Neuron (in vitro differentiated cells): ENCODE data around the gene IGFL2.
"Not testable (repeated sequence)": the region's sequence is repeated elsewhere in the genome, so short reads cannot be mapped to it uniquely, and the experiment has no call there.

Experiments
- H2AFZ ChIP-seq: one replicate; pipeline ENCODE4 v1.6.1; 2013; ENCODE audit warnings: low read depth, mild to moderate bottlenecking, inconsistent platforms, low read length, moderate library complexity
- H3K27me3 ChIP-seq: one replicate; pipeline ENCODE4 v1.6.1; 2013; ENCODE audit warnings: low read length; ENCODE audit not compliant: insufficient read depth
- H3K36me3 ChIP-seq: one replicate; pipeline ENCODE4 v1.6.1; 2013; ENCODE audit warnings: low read length; ENCODE audit not compliant: insufficient read depth
- H3K4me1 ChIP-seq: one replicate; pipeline ENCODE4 v1.6.1; 2013; ENCODE audit warnings: low read length; ENCODE audit not compliant: insufficient read depth
- H3K4me3 ChIP-seq: 2 replicates; pipeline ENCODE4 v1.5.1; 2013; ENCODE audit warnings: mild to moderate bottlenecking, low read length, moderate library complexity
- H3K9me3 ChIP-seq: one replicate; pipeline ENCODE4 v1.6.1; 2013; ENCODE audit warnings: low read length

IGFL2 gene

GRCh38 chr19:46184775-46185710 lies 37.0 kb downstream of the IGFL2 start:
- not testable (repeated sequence) for H3K4me1 ChIP-seq, H3K27me3 ChIP-seq, H3K36me3 ChIP-seq, H3K4me3 ChIP-seq, H3K9me3 ChIP-seq, H2AFZ ChIP-seq

GRCh38 chr19:46186101-46186716 lies 38.2 kb downstream of the IGFL2 start:
- Histone ChIP-seq H3K9me3 (peaks cover 1% of the 10 kb centered on the region), H3K4me1 (peaks cover 4% of the 10 kb centered on the region), H3K27me3 (peaks cover under 1% of the 10 kb centered on the region), H2AFZ (no peak overlapping the region), H3K36me3 (no peaks in the 10 kb centered on the region), H3K4me3 (no peak overlapping the region)

DNA sequence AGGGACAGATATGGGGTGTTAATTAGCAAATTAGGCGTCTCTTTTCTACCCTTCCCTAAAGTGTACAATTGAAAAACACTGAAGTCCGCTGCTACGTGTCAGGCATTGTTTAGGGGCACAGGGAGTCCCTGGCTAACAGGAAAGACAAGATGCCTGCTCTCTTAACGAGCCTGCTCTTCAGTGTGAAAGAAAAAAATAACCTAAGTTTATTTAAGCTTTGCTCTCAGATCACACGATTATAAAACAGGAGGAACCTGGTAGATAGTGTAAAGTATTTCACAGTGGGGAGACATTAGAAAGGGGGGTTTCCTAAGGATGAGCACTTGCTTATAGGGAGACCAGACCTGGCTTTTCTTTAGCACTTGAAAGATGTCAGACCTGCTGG lies 38.7 kb downstream of the IGFL2 start:
- peaks cover 4% of the 10 kb centered on the region for H3K4me1 ChIP-seq
- H3K36me3 ChIP-seq, result no peaks in the 10 kb centered on the region
- no peak overlapping the region for H3K4me3 ChIP-seq
- H2AFZ ChIP-seq, result no peak overlapping the region
- peaks cover 4% of the 10 kb centered on the region for H3K27me3 ChIP-seq
- peaks cover 1% of the 10 kb centered on the region for H3K9me3 ChIP-seq

- Histone ChIP-seq H3K36me3 (no peaks in the 10 kb centered on the region), H3K4me1 (peaks cover 14% of the 10 kb centered on the region), H3K9me3 (no peaks in the 10 kb centered on the region), H3K4me3 (no peak overlapping the region), H2AFZ (no peak overlapping the region), H3K27me3 (peaks cover 4% of the 10 kb centered on the region)
These were observed 42.2 kb downstream of the IGFL2 start for GRCh38 chr19:46189971-46190888.

DNA sequence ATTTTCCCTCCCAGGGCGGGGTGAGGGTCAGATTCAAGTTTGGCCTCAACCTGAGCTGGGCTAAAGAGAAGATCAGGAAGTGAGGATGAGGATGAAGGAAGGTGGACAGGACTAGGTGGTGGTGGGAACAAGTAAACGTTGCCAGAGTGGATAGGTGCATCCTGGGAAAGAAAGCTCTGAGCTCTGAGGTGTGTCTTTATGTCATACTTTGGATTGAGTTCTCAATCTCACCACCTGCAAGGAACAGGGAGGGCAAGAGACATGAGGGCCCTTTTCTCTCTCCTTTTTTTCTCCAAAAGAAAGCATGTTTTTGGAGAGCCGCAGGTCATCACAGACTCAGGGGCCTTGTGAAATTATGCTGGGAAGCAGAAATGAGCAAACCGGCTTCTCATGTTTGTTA lies 43.3 kb downstream of the IGFL2 start:
- Histone ChIP-seq H2AFZ (no peak overlapping the region), H3K27me3 (peaks cover 8% of the 10 kb centered on the region), H3K36me3 (no peaks in the 10 kb centered on the region), H3K9me3 (no peaks in the 10 kb centered on the region), H3K4me3 (no peak overlapping the region), H3K4me1 (peaks cover 14% of the 10 kb centered on the region)

DNA sequence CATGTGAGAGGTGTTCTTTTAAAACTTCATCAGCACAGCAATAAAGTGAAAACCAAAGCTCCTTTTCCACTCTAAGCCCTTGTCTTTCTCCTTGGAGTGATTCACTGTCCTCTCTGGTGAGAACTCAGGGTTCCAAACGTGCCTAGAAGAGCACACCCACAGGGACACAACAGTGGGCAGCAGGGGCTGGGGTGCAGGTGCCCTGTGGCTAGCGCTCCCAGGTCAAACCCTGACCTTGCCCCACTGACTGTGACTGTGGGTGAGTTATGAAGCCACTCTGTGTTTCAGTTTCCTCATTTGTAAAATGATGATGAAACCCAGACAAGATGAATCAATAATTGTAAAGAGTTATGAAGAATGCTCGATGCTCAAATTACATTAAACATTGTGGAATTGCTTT lies 43.9 kb downstream of the IGFL2 start:
- Histone ChIP-seq H3K27me3 (peaks cover 12% of the 10 kb centered on the region), H3K36me3 (no peaks in the 10 kb centered on the region), H3K4me1 (peaks cover 10% of the 10 kb centered on the region), H2AFZ (no peak overlapping the region), H3K4me3 (no peak overlapping the region), H3K9me3 (no peaks in the 10 kb centered on the region)

DNA sequence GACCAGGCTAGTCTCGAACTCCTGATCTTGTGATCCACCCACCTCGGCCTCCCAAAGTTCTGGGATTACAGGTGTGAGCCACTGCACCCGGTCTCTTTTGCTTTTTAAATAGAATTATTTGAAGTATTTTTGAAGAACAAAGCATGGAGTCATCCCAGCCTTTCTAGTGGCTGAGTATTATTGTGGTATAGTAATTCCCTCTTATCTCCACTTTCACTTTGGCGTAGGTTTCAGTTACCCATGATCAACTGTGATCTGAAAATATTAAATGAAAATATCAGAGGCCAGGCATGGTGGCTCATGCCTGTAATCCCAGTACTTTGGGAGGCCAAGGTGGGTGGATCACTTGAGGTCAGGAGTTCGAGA lies 44.6 kb downstream of the IGFL2 start:
- not testable (repeated sequence) for H2AFZ ChIP-seq, H3K4me1 ChIP-seq, H3K36me3 ChIP-seq, H3K9me3 ChIP-seq, H3K4me3 ChIP-seq
- peaks cover 17% of the 10 kb centered on the region for H3K27me3 ChIP-seq

- H3K9me3 ChIP-seq, result no peaks in the 10 kb centered on the region
- H3K36me3 ChIP-seq, result no peaks in the 10 kb centered on the region
- no peak overlapping the region for H3K4me3 ChIP-seq
- no peak overlapping the region for H2AFZ ChIP-seq
- peaks cover 10% of the 10 kb centered on the region for H3K4me1 ChIP-seq
- H3K27me3 ChIP-seq, result peaks cover 17% of the 10 kb centered on the region
These were observed 45.1 kb downstream of the IGFL2 start for GRCh38 chr19:46192992-46193650.

- H2AFZ ChIP-seq, result no peak overlapping the region
- no peaks in the 10 kb centered on the region for H3K9me3 ChIP-seq
- no peaks in the 10 kb centered on the region for H3K36me3 ChIP-seq
- peaks cover 10% of the 10 kb centered on the region for H3K4me1 ChIP-seq
- H3K27me3 ChIP-seq, result peaks cover 17% of the 10 kb centered on the region
- H3K4me3 ChIP-seq, result no peak overlapping the region
These were observed 45.6 kb downstream of the IGFL2 start for GRCh38 chr19:46193678-46194077.

DNA sequence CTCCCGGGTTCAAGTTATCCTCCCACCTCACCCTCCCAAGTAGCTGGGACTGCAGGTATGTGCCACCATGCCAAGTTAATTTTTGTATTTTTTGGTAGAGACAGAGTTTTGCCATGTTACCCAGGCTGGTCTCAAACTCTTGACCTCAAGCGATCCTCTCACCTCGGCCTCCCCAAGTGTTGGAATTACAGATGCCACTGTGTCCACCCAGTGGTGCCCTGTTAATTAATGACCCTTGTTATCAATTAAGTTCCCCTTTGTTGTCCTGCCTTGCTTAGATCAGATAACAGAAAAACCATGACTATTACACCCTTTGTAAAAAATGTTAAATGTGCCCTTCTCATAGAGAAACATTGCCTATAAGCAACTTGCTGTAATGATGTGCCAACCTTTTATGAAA lies 47.1 kb downstream of the IGFL2 start:
- Histone ChIP-seq H3K4me3 (no peak overlapping the region), H3K9me3 (no peaks in the 10 kb centered on the region), H3K36me3 (no peaks in the 10 kb centered on the region), H3K27me3 (peaks cover 21% of the 10 kb centered on the region), H3K4me1 (peaks cover 10% of the 10 kb centered on the region), H2AFZ (no peak overlapping the region)

DNA sequence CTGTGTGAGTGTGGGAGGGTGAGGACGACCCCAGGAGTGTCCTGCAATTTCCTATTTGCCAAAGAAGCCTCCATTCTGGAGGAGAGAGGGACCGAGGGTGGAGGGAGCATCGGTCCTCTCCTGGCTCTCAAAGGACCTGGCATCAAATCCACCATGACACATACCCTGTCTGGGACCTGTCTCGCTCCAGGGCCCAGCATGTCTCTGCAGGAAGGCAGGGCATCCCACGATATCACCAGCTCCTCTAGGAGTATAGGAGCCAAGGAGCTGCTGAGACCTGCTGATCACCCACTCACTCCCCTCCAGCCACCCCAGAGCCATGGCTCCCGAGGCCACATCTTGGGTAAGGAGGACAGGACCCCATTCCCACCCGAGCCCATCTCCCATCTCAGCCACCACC lies 47.9 kb downstream of the IGFL2 start:
- H3K27me3 ChIP-seq, result peaks cover 24% of the 10 kb centered on the region
- H3K36me3 ChIP-seq, H3K4me3 ChIP-seq, H2AFZ ChIP-seq, H3K9me3 ChIP-seq, H3K4me1 ChIP-seq: not testable (repeated sequence)

- Histone ChIP-seq H3K36me3 (no peaks in the 10 kb centered on the region), H3K9me3 (no peaks in the 10 kb centered on the region), H3K4me1 (peaks cover 10% of the 10 kb centered on the region), H2AFZ (no peak overlapping the region), H3K27me3 (peaks cover 23% of the 10 kb centered on the region), H3K4me3 (no peak overlapping the region)
These were observed 48.5 kb downstream of the IGFL2 start for GRCh38 chr19:46196410-46197124.
